Loucy (cell line): ENCODE data around the gene NECTIN1.

Source experiments
- EZH2phosphoT487 ChIP-seq: fragments of 200-600 bp; IDR thresholded peaks from 2 replicates; pipeline ENCODE4 v1.6.1; 2018; ENCODE audit warnings: antibody characterized with exemption, mild to moderate bottlenecking, moderate library complexity, borderline replicate concordance
- TF ChIP-seq, protein P1 (sequence below): fragments of 200-600 bp; sonication (generic); conservative IDR thresholded peaks from 2 replicates; pipeline ENCODE4 v1.5.1; 2014; ENCODE audit warnings: mild to moderate bottlenecking, antibody characterized with exemption, low read length

DNA sequence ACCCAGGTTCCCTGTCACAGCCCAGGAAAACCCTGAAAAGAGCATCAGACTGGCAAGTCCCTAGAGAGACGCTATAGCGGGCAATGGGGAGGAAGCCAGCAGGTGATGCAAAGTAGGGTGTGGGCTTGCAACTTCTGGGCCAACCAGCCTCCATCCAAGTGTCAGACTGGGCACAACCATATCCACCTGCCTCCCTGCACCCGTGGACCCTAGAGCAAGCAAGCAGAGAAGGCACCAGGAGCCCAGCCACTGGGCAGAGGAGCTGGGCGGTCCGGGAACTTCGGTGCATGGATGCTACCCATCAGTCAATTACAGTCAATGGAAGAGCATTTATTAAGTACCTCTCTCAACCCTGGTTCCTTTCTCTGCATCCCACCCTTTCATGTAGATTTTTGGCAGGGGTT, 2.8 kb downstream of the NECTIN1 start:
- TF ChIP-seq, protein P1, sequence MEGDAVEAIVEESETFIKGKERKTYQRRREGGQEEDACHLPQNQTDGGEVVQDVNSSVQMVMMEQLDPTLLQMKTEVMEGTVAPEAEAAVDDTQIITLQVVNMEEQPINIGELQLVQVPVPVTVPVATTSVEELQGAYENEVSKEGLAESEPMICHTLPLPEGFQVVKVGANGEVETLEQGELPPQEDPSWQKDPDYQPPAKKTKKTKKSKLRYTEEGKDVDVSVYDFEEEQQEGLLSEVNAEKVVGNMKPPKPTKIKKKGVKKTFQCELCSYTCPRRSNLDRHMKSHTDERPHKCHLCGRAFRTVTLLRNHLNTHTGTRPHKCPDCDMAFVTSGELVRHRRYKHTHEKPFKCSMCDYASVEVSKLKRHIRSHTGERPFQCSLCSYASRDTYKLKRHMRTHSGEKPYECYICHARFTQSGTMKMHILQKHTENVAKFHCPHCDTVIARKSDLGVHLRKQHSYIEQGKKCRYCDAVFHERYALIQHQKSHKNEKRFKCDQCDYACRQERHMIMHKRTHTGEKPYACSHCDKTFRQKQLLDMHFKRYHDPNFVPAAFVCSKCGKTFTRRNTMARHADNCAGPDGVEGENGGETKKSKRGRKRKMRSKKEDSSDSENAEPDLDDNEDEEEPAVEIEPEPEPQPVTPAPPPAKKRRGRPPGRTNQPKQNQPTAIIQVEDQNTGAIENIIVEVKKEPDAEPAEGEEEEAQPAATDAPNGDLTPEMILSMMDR = no peak
- no peak for TF ChIP-seq EZH2phosphoT487
